ENCODE results near the gene CDYL.

The CDYL gene

GRCh38 chr6:4778086-4778485, 1.9 kb downstream of the CDYL start:
- peak overlapping the region in 6 of 7 experiments; percentile 70 to 93 (median 82) for H3K4me3 ChIP-seq (ENCODE audit: control insufficient read depth in 1 of 7, extremely low read depth in 1 of 7, insufficient read depth in 4 of 7, low read depth in 2 of 7, low read length in 6 of 7)
- CTCF ChIA-PET, result interaction anchor here (1.0 to 1.4 kb wide), 2 partner anchors 22 to 26 kb away, joined by 3 read pairs; no protein-coding TSS in a partner anchor
- WGBS (ENCODE audit: insufficient coverage), result no CpG with 5 or more reads among the region's 1 CpG
- H3K4me1 ChIP-seq (ENCODE audit: control extremely low read depth in 1 of 4, control insufficient read depth in 4 of 4, insufficient read depth in 4 of 4, low read length in 3 of 4), result peaks cover 8 to 30% (median 24%) of the 10 kb centered on the region in 4 experiments
- H3K9me3 ChIP-seq (ENCODE audit: control extremely low read depth in 1 of 5, control insufficient read depth in 4 of 5, insufficient read depth in 2 of 5, low read depth in 1 of 5, low read length in 4 of 5), result no peaks in the 10 kb centered on the region
- H3K27ac ChIP-seq (ENCODE audit: insufficient read depth in 1 of 2, low read depth in 1 of 2, low read length in 2 of 2, poor library complexity in 1 of 2, severe bottlenecking in 2 of 2), result no peak overlapping the region
- POLR2A ChIA-PET, result interaction anchor here (0.5 kb wide), 1 partner anchor 38 kb away, joined by 4 read pairs; no protein-coding TSS in a partner anchor
- H3K27me3 ChIP-seq (replicated peaks in 2 of 5; ENCODE audit: control insufficient read depth in 4 of 5, insufficient read depth in 5 of 5, low read length in 4 of 5), result peaks cover 0 to 4% (median 0%) of the 10 kb centered on the region in 5 experiments
- DNase-seq, result peak; percentile 3 to 46 (median 43)
- H3K36me3 ChIP-seq (ENCODE audit: control insufficient read depth in 4 of 4, insufficient read depth in 4 of 4, low read length in 3 of 4), result no peaks in the 10 kb centered on the region

GRCh38 chr6:4780360-4780812, 4.2 kb downstream of the CDYL start:
- ChIA-PET POLR2A (interaction anchor here (0.6 kb wide), 1 partner anchor 312 kb away, joined by 3 read pairs; no protein-coding TSS in a partner anchor), CTCF (interaction anchor here (1.8 kb wide), 1 partner anchor 35 kb away, joined by 4 read pairs; no protein-coding TSS in a partner anchor)
- H3K36me3 ChIP-seq (ENCODE audit: control insufficient read depth in 4 of 4, insufficient read depth in 4 of 4, low read length in 3 of 4), result no peaks in the 10 kb centered on the region
- H3K27me3 ChIP-seq (replicated peaks in 2 of 5; ENCODE audit: control insufficient read depth in 4 of 5, insufficient read depth in 5 of 5, low read length in 4 of 5), result no peaks in the 10 kb centered on the region
- H3K27ac ChIP-seq (ENCODE audit: insufficient read depth in 1 of 2, low read depth in 1 of 2, low read length in 2 of 2, poor library complexity in 1 of 2, severe bottlenecking in 2 of 2), result no peak overlapping the region
- peaks cover 8 to 20% (median 13%) of the 10 kb centered on the region in 4 experiments for H3K4me1 ChIP-seq (ENCODE audit: control extremely low read depth in 1 of 4, control insufficient read depth in 4 of 4, insufficient read depth in 4 of 4, low read length in 3 of 4)
- no peak overlapping the region for H3K4me3 ChIP-seq (ENCODE audit: control insufficient read depth in 1 of 7, extremely low read depth in 1 of 7, insufficient read depth in 4 of 7, low read depth in 2 of 7, low read length in 6 of 7)
- WGBS (ENCODE audit: insufficient coverage), result 60% methylated on average over 1 of the region's 11 CpGs
- DNase-seq, result no peak
- H3K9me3 ChIP-seq (ENCODE audit: control extremely low read depth in 1 of 5, control insufficient read depth in 4 of 5, insufficient read depth in 2 of 5, low read depth in 1 of 5, low read length in 4 of 5), result peaks cover 0 to 11% (median 0%) of the 10 kb centered on the region in 5 experiments

- 67% methylated on average over 2 of the region's 4 CpGs for WGBS (ENCODE audit: insufficient coverage)
- no peak overlapping the region for H3K4me3 ChIP-seq (ENCODE audit: control insufficient read depth in 1 of 7, extremely low read depth in 1 of 7, insufficient read depth in 4 of 7, low read depth in 2 of 7, low read length in 6 of 7)
- H3K27me3 ChIP-seq (replicated peaks in 2 of 5; ENCODE audit: control insufficient read depth in 4 of 5, insufficient read depth in 5 of 5, low read length in 4 of 5), result no peaks in the 10 kb centered on the region
- peaks cover 0 to 11% (median 0%) of the 10 kb centered on the region in 5 experiments for H3K9me3 ChIP-seq (ENCODE audit: control extremely low read depth in 1 of 5, control insufficient read depth in 4 of 5, insufficient read depth in 2 of 5, low read depth in 1 of 5, low read length in 4 of 5)
- POLR2A ChIA-PET, result no interaction called here
- CTCF ChIA-PET, result interaction anchor here (1.0 to 1.8 kb wide), 3 partner anchors 14 to 34 kb away, joined by 3 to 5 read pairs (median 4); no protein-coding TSS in a partner anchor
- H3K27ac ChIP-seq (ENCODE audit: insufficient read depth in 1 of 2, low read depth in 1 of 2, low read length in 2 of 2, poor library complexity in 1 of 2, severe bottlenecking in 2 of 2), result no peak overlapping the region
- DNase-seq, result no peak
- peaks cover 8 to 20% (median 13%) of the 10 kb centered on the region in 4 experiments for H3K4me1 ChIP-seq (ENCODE audit: control extremely low read depth in 1 of 4, control insufficient read depth in 4 of 4, insufficient read depth in 4 of 4, low read length in 3 of 4)
- no peaks in the 10 kb centered on the region for H3K36me3 ChIP-seq (ENCODE audit: control insufficient read depth in 4 of 4, insufficient read depth in 4 of 4, low read length in 3 of 4)
These were observed 5.2 kb downstream of the CDYL start for GRCh38 chr6:4781426-4781825.

GRCh38 chr6:4781967-4782575, 5.9 kb downstream of the CDYL start:
- ChIA-PET CTCF (interaction anchor here (1.0 to 1.8 kb wide), 4 partner anchors 15 to 34 kb away, joined by 3 to 5 read pairs (median 4); no protein-coding TSS in a partner anchor), POLR2A (no interaction called here)
- Histone ChIP-seq H3K9me3 (ENCODE audit: control extremely low read depth in 1 of 5, control insufficient read depth in 4 of 5, insufficient read depth in 2 of 5, low read depth in 1 of 5, low read length in 4 of 5) (peaks cover 0 to 11% (median 0%) of the 10 kb centered on the region in 5 experiments), H3K4me3 (ENCODE audit: control insufficient read depth in 1 of 7, extremely low read depth in 1 of 7, insufficient read depth in 4 of 7, low read depth in 2 of 7, low read length in 6 of 7) (no peak overlapping the region), H3K36me3 (ENCODE audit: control insufficient read depth in 4 of 4, insufficient read depth in 4 of 4, low read length in 3 of 4) (peaks cover 0 to 5% (median 0%) of the 10 kb centered on the region in 4 experiments), H3K4me1 (ENCODE audit: control extremely low read depth in 1 of 4, control insufficient read depth in 4 of 4, insufficient read depth in 4 of 4, low read length in 3 of 4) (peaks cover 8 to 20% (median 13%) of the 10 kb centered on the region in 4 experiments), H3K27ac (ENCODE audit: insufficient read depth in 1 of 2, low read depth in 1 of 2, low read length in 2 of 2, poor library complexity in 1 of 2, severe bottlenecking in 2 of 2) (no peak overlapping the region), H3K27me3 (replicated peaks in 2 of 5; ENCODE audit: control insufficient read depth in 4 of 5, insufficient read depth in 5 of 5, low read length in 4 of 5) (no peaks in the 10 kb centered on the region)
- no peak for DNase-seq
- 80% methylated on average over 4 of the region's 9 CpGs for WGBS (ENCODE audit: insufficient coverage)

- CTCF ChIA-PET, result no interaction called here
- WGBS (ENCODE audit: insufficient coverage), result 95% methylated on average over 6 of the region's 7 CpGs
- H3K27ac ChIP-seq (ENCODE audit: insufficient read depth in 1 of 2, low read depth in 1 of 2, low read length in 2 of 2, poor library complexity in 1 of 2, severe bottlenecking in 2 of 2), result no peak overlapping the region
- no peak for DNase-seq
- peaks cover 0 to 11% (median 0%) of the 10 kb centered on the region in 5 experiments for H3K9me3 ChIP-seq (ENCODE audit: control extremely low read depth in 1 of 5, control insufficient read depth in 4 of 5, insufficient read depth in 2 of 5, low read depth in 1 of 5, low read length in 4 of 5)
- H3K4me3 ChIP-seq (ENCODE audit: control insufficient read depth in 1 of 7, extremely low read depth in 1 of 7, insufficient read depth in 4 of 7, low read depth in 2 of 7, low read length in 6 of 7), result no peak overlapping the region
- H3K36me3 ChIP-seq (ENCODE audit: control insufficient read depth in 4 of 4, insufficient read depth in 4 of 4, low read length in 3 of 4), result peaks cover 0 to 6% (median 0%) of the 10 kb centered on the region in 4 experiments
- no peaks in the 10 kb centered on the region for H3K27me3 ChIP-seq (replicated peaks in 2 of 5; ENCODE audit: control insufficient read depth in 4 of 5, insufficient read depth in 5 of 5, low read length in 4 of 5)
- H3K4me1 ChIP-seq (ENCODE audit: control extremely low read depth in 1 of 4, control insufficient read depth in 4 of 4, insufficient read depth in 4 of 4, low read length in 3 of 4), result peaks cover 0 to 11% (median 2%) of the 10 kb centered on the region in 4 experiments
- POLR2A ChIA-PET, result no interaction called here
These were observed 10.8 kb downstream of the CDYL start for GRCh38 chr6:4786996-4787395.

DNA sequence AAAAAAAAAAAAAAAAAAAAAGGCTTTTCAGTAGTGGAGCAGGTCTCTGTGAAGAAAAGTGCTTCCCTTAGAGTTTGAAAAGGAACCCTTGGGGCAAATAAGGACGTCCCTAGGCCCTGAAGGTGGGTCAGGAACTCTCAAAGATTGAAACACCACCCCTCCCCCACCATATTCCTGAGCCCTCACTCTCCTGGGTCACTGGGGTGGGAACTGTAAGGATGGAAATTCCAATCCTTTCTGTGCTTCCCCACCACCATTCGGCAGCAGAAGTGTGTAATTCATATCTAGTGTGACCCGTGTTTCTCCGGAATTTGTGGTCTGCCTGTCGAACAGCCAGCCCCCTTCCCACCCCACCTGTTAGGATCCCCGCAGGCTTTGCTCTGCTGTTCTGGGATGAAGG, 12.3 kb downstream of the CDYL start:
- no peak for DNase-seq
- peaks cover 0 to 6% (median 1%) of the 10 kb centered on the region in 4 experiments for H3K4me1 ChIP-seq (ENCODE audit: control extremely low read depth in 1 of 4, control insufficient read depth in 4 of 4, insufficient read depth in 4 of 4, low read length in 3 of 4)
- no peak overlapping the region for H3K4me3 ChIP-seq (ENCODE audit: control insufficient read depth in 1 of 7, extremely low read depth in 1 of 7, insufficient read depth in 4 of 7, low read depth in 2 of 7, low read length in 6 of 7)
- H3K9me3 ChIP-seq (ENCODE audit: control extremely low read depth in 1 of 5, control insufficient read depth in 4 of 5, insufficient read depth in 2 of 5, low read depth in 1 of 5, low read length in 4 of 5), result peaks cover 0 to 10% (median 0%) of the 10 kb centered on the region in 5 experiments
- H3K36me3 ChIP-seq (ENCODE audit: control insufficient read depth in 4 of 4, insufficient read depth in 4 of 4, low read length in 3 of 4), result peaks cover 0 to 10% (median 0%) of the 10 kb centered on the region in 4 experiments
- H3K27me3 ChIP-seq (replicated peaks in 2 of 5; ENCODE audit: control insufficient read depth in 4 of 5, insufficient read depth in 5 of 5, low read length in 4 of 5), result no peaks in the 10 kb centered on the region
- CTCF ChIA-PET, result interaction anchor here (1.9 kb wide), 1 partner anchor 35 kb away, joined by 4 read pairs; no protein-coding TSS in a partner anchor
- H3K27ac ChIP-seq (ENCODE audit: insufficient read depth in 1 of 2, low read depth in 1 of 2, low read length in 2 of 2, poor library complexity in 1 of 2, severe bottlenecking in 2 of 2), result no peak overlapping the region
- WGBS (ENCODE audit: insufficient coverage), result 84% methylated on average over 5 of the region's 6 CpGs
- POLR2A ChIA-PET, result no interaction called here

Data from common myeloid progenitor, CD34-positive (primary cell).